HG03558 (cell line): ENCODE measurements around the gene TSGA10IP.

ENCODE experiments used
- ATAC-seq: cut with Tn5 transposase; IDR thresholded peaks from one replicate; pipeline ENCODE4 v1.9.1; 2021; ENCODE audit warnings: moderate number of reproducible peaks; ENCODE audit not compliant: unreplicated experiment; ENCODE audit errors: extremely low read depth

Gene TSGA10IP

GRCh38 chr11:65945430-65945911, at the start of gene TSGA10IP:
TSGA10IP (plus strand) TSS chr11:65945480; CDS start chr11:65945676, 196 bp downstream.
- no peak for ATAC-seq

GRCh38 chr11:65895482-65895981, 49.7 kb upstream of the TSGA10IP start:
- no peak for ATAC-seq

GRCh38 chr11:65896034-65896999, 49.0 kb upstream of the TSGA10IP start:
- ATAC-seq, result no peak

- ATAC-seq, result no peak
These were observed 48.2 kb upstream of the TSGA10IP start for GRCh38 chr11:65897020-65897471.

- no peak for ATAC-seq
These were observed 46.5 kb upstream of the TSGA10IP start for GRCh38 chr11:65898656-65899355.

- no peak for ATAC-seq
These were observed 45.7 kb upstream of the TSGA10IP start for GRCh38 chr11:65899356-65900124.

GRCh38 chr11:65900125-65900898, 45.0 kb upstream of the TSGA10IP start, which contains the start of gene FOSL1:
FOSL1 (minus strand) TSS chr11:65900388; CDS start chr11:65900339, 49 bp downstream.
- ATAC-seq, result peak; percentile 50

- no peak for ATAC-seq
These were observed 44.4 kb upstream of the TSGA10IP start for GRCh38 chr11:65900899-65901180.

- no peak for ATAC-seq
These were observed 42.2 kb upstream of the TSGA10IP start for GRCh38 chr11:65903068-65903481.

- no peak for ATAC-seq
These were observed 41.6 kb upstream of the TSGA10IP start for GRCh38 chr11:65903715-65904114.

- no peak for ATAC-seq
These were observed 38.7 kb upstream of the TSGA10IP start for GRCh38 chr11:65906602-65907001.

GRCh38 chr11:65907878-65908277, 37.4 kb upstream of the TSGA10IP start:
- ATAC-seq, result no peak

- no peak for ATAC-seq
These were observed 33.4 kb upstream of the TSGA10IP start for GRCh38 chr11:65911682-65912568.

GRCh38 chr11:65912845-65913244, 32.4 kb upstream of the TSGA10IP start:
- ATAC-seq, result no peak

- no peak for ATAC-seq
These were observed 30.0 kb upstream of the TSGA10IP start for GRCh38 chr11:65915101-65915820.

- no peak for ATAC-seq
These were observed 29.4 kb upstream of the TSGA10IP start for GRCh38 chr11:65915821-65916251.

GRCh38 chr11:65916391-65916790, 28.9 kb upstream of the TSGA10IP start:
- ATAC-seq, result no peak

- no peak for ATAC-seq
These were observed 28.2 kb upstream of the TSGA10IP start for GRCh38 chr11:65917077-65917433.
